Gastrocnemius medialis (tissue), 4 donors: ENCODE measurements around the gene SLC15A4. TPM values are rescaled to one million over a fixed set of nuclear protein-coding genes. Genes with fewer than 3 reads are reported as not detected.

Source experiments
- ATAC-seq, 2 donors: fragments of 150-250 bp; one replicate each; pipeline ENCODE4 v1.9.1; 2016
- DNase-seq, 2 donors: peaks; one replicate each; pipeline ENCODE4 v3.0.0-alpha.2; 2019
- H3K27ac ChIP-seq, 4 donors: fragments of 200-600 bp; sonication (generic); 1 replicate in 1 of 4; 2 replicates in 3 of 4; pipeline ENCODE4 v1.5.1; 2016 to 2018; ENCODE audit warnings: mild to moderate bottlenecking in 2 of 4, moderate library complexity in 1 of 4
- H3K27me3 ChIP-seq, 3 donors: fragments of 200-600 bp; sonication (generic) in 2 of 3; 1 replicate in 1 of 3; 2 replicates in 2 of 3; pipeline versions ENCODE4 v1.5.1 to v1.6.0; 2016 to 2019; ENCODE audit warnings: mild to moderate bottlenecking in 1 of 3, moderate library complexity in 1 of 3
- H3K36me3 ChIP-seq, 2 donors: fragments of 200-600 bp; sonication (generic) in 1 of 2; one replicate each; pipeline ENCODE4 v1.5.1; 2017 to 2018
- H3K4me1 ChIP-seq, 2 donors: fragments of 200-600 bp; sonication (generic) in 1 of 2; one replicate each; pipeline ENCODE4 v1.5.1; 2016 to 2017; ENCODE audit warnings: mild to moderate bottlenecking in 2 of 2
- H3K4me3 ChIP-seq, 4 donors: fragments of 200-600 bp; sonication (generic) in 3 of 4; 1 replicate in 1 of 4; 2 replicates in 3 of 4; pipeline ENCODE4 v1.5.1; 2016 to 2019; ENCODE audit warnings: mild to moderate bottlenecking in 2 of 4
- H3K9me3 ChIP-seq, 3 donors: fragments of 200-600 bp; sonication (generic) in 2 of 3; 1 replicate in 1 of 3; 2 replicates in 2 of 3; pipeline ENCODE4 v1.5.1; 2016 to 2019
- CTCF ChIP-seq, 5 experiments: fragments of 450-650 bp in 3 of 5; fragments of 200-600 bp in 2 of 5; sonication (generic) in 2 of 5; IDR thresholded peaks in 4 of 5; conservative IDR thresholded peaks in 1 of 5; 1 replicate in 4 of 5; 2 replicates in 1 of 5; pipeline ENCODE4 v1.5.1; 2016 to 2019; ENCODE audit warnings: antibody characterized with exemption in 5 of 5, mild to moderate bottlenecking in 3 of 5, moderate library complexity in 3 of 5
- POLR2A ChIP-seq, 2 donors: fragments of 450-650 bp; IDR thresholded peaks; one replicate each; pipeline ENCODE4 v1.6.1; 2017; ENCODE audit warnings: antibody characterized with exemption in 2 of 2, mild to moderate bottlenecking in 2 of 2, moderate library complexity in 2 of 2
- in situ Hi-C, 4 donors: fragments of 200-750 bp; cut with MboI; loops; one replicate each; pipeline versions ENCODE4 v1.15.0 to v1.8.0; 2017; ENCODE audit warnings: low sequenced_read_pairs in 4 of 4
- intact Hi-C: fragments of 100-400 bp; cut with DNase I; formaldehyde crosslinking; loops from one replicate; pipeline ENCODE4 v1.15.1; 2023; ENCODE audit warnings: low total_unique reads
- total RNA-seq, 4 donors: library from RNA; depleted of rRNA; stranded (reverse); fragments of >200 nt; gene quantifications; one replicate each; pipeline versions ENCODE4 v1.1.0 to v1.2.3, GENCODE V29; 2016

Gene SLC15A4
- total RNA-seq, 4 donors from 2014 or later = 59.8 to 122 (median 79.1) TPM

DNA sequence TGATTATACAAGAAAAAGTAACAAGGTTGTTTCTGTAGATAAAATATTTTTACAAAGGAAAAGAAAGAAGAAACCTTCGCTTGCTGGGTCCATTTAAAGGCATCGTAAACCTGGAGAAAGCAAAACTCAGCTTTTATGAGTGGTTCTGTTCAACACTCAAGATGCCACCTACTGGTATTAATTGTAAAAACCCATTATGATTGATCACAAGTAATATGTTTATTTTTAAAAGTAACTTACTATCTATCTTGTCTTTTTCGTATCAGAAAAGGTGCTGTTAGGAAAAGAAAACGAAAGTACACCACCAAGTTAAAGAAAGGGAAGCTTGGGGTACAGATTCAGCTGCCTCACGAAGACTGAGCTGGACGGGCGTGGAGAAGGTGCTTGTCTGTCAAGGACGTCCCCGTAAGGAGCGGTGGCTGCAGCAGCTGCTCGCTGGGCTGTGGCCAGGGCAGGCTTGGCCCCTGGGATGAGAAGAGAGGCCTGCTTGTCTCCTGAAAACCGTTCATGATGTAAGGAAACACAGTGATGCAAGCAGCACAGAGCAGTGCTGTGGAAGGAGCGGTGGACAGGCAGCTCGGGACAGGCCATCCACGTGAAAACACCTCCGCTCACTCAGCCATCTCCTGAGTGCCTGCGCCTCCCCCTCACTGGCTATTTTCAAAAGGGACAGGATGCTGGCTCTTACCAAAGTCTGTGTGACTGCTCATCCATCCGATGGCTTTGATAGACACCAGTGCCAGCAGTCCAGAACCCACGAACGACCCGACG is 25.0 kb downstream of the SLC15A4 start:
- in situ Hi-C loops (no loop called here), intact Hi-C loops (no loop called here)
- peak; percentile 79 to 95 for DNase-seq
- Histone ChIP-seq H3K4me1 (peaks cover 68 to 85% of the 10 kb centered on the region in 2 donors), H3K36me3 (peaks cover 0 to 54% of the 10 kb centered on the region in 2 donors), H3K27me3 (no peaks in the 10 kb centered on the region), H3K27ac (peak overlapping the region; percentile 86 to 98 (median 96)), H3K4me3 (no peak overlapping the region), H3K9me3 (no peaks in the 10 kb centered on the region)
- TF ChIP-seq POLR2A (IDR thresholded peaks at IDR 0.05) (peak; percentile 53 to 56), CTCF (IDR thresholded peaks at IDR 0.05 in 4 of 5, conservative IDR thresholded peaks at IDR 0.05 in 1 of 5) (peak in 3 of 5 experiments; percentile 8 to 29 (median 11))
- ATAC-seq = peak; percentile 32 to 61

- TF ChIP-seq CTCF (IDR thresholded peaks at IDR 0.05 in 4 of 5, conservative IDR thresholded peaks at IDR 0.05 in 1 of 5) = no peak
- TF ChIP-seq POLR2A (IDR thresholded peaks at IDR 0.05) = peak; percentile 28 to 55
- ATAC-seq (peak; percentile 18 to 57), DNase-seq (peak; percentile 61 to 72)
- peak overlapping the region; percentile 86 to 98 (median 96) for H3K27ac ChIP-seq
- intact Hi-C loops (loop anchor here (1.0 kb wide), 1 partner anchor 24 kb away; no protein-coding TSS in a partner anchor), in situ Hi-C loops (no loop called here)
- peaks cover 0 to 68% of the 10 kb centered on the region in 2 donors for H3K36me3 ChIP-seq
- peaks cover 55 to 74% of the 10 kb centered on the region in 2 donors for H3K4me1 ChIP-seq
- no peaks in the 10 kb centered on the region for H3K9me3 ChIP-seq
- H3K4me3 ChIP-seq = no peak overlapping the region
- no peaks in the 10 kb centered on the region for H3K27me3 ChIP-seq
These were observed 26.3 kb downstream of the SLC15A4 start for GRCh38 chr12:128797119-128798118.

GRCh38 chr12:128796439-128797118 is 27.2 kb downstream of the SLC15A4 start:
- no peak for TF ChIP-seq CTCF (IDR thresholded peaks at IDR 0.05 in 4 of 5, conservative IDR thresholded peaks at IDR 0.05 in 1 of 5)
- peak; percentile 70 to 79 for TF ChIP-seq POLR2A (IDR thresholded peaks at IDR 0.05)
- in situ Hi-C loops (no loop called here), intact Hi-C loops (loop anchor here (1.0 kb wide), 1 partner anchor 25 kb away; no protein-coding TSS in a partner anchor)
- peak overlapping the region; percentile 86 to 98 (median 96) for H3K27ac ChIP-seq
- ATAC-seq (peak; percentile 72 to 73), DNase-seq (peak; percentile 77 to 84)
- H3K36me3 ChIP-seq = peaks cover 0 to 76% of the 10 kb centered on the region in 2 donors
- no peaks in the 10 kb centered on the region for H3K9me3 ChIP-seq
- H3K4me3 ChIP-seq = no peak overlapping the region
- no peaks in the 10 kb centered on the region for H3K27me3 ChIP-seq
- H3K4me1 ChIP-seq = peaks cover 47 to 65% of the 10 kb centered on the region in 2 donors
